Tibial nerve (tissue), 4 donors: ENCODE measurements around the gene NSG2.

ENCODE experiments used
- EP300 ChIP-seq, 2 donors: sonication (generic); formaldehyde crosslinking; IDR thresholded peaks; one replicate each; pipeline ENCODE4 v1.6.1; 2017; ENCODE audit warnings: antibody characterized with exemption in 2 of 2, mild to moderate bottlenecking in 1 of 2
- POLR2A ChIP-seq, 2 donors: fragments of 450-650 bp; IDR thresholded peaks; one replicate each; pipeline ENCODE4 v1.6.1; 2017; ENCODE audit warnings: antibody characterized with exemption in 2 of 2, mild to moderate bottlenecking in 2 of 2, moderate library complexity in 2 of 2
- TF ChIP-seq, protein P1 (sequence below), 5 experiments: fragments of 200-600 bp in 3 of 5; fragments of 450-650 bp in 2 of 5; sonication (generic) in 3 of 5; IDR thresholded peaks; one replicate each; pipeline ENCODE4 v1.5.1; 2016 to 2019; ENCODE audit warnings: antibody characterized with exemption in 5 of 5, mild to moderate bottlenecking in 3 of 5, moderate library complexity in 2 of 5

DNA sequence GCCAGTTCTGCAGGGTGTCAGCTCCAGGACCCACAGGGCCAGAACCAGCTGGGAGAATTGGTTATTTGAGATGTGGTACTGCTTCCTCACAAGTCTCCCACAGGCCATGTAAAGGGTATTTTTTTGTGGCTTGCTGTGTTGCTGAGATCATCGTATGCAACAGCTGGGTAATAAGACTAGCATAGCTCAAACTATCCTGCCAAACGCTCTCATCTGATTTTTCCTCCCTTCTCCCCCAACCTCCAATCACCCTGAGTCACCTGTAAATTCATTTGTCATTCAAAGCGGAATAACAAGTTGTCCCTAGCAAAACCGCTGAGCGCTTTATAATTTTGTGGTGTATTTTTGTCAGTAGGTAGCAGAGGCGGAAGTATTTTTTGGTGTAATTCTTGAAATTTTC, 63.2 kb downstream of the NSG2 start:
- TF ChIP-seq, protein P1, sequence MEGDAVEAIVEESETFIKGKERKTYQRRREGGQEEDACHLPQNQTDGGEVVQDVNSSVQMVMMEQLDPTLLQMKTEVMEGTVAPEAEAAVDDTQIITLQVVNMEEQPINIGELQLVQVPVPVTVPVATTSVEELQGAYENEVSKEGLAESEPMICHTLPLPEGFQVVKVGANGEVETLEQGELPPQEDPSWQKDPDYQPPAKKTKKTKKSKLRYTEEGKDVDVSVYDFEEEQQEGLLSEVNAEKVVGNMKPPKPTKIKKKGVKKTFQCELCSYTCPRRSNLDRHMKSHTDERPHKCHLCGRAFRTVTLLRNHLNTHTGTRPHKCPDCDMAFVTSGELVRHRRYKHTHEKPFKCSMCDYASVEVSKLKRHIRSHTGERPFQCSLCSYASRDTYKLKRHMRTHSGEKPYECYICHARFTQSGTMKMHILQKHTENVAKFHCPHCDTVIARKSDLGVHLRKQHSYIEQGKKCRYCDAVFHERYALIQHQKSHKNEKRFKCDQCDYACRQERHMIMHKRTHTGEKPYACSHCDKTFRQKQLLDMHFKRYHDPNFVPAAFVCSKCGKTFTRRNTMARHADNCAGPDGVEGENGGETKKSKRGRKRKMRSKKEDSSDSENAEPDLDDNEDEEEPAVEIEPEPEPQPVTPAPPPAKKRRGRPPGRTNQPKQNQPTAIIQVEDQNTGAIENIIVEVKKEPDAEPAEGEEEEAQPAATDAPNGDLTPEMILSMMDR (IDR thresholded peaks at IDR 0.05) = no peak
- no peak for TF ChIP-seq POLR2A (IDR thresholded peaks at IDR 0.05)
- TF ChIP-seq EP300 (IDR thresholded peaks at IDR 0.05) = no peak
